ENCODE results near the gene NACC1.

Gene NACC1

DNA sequence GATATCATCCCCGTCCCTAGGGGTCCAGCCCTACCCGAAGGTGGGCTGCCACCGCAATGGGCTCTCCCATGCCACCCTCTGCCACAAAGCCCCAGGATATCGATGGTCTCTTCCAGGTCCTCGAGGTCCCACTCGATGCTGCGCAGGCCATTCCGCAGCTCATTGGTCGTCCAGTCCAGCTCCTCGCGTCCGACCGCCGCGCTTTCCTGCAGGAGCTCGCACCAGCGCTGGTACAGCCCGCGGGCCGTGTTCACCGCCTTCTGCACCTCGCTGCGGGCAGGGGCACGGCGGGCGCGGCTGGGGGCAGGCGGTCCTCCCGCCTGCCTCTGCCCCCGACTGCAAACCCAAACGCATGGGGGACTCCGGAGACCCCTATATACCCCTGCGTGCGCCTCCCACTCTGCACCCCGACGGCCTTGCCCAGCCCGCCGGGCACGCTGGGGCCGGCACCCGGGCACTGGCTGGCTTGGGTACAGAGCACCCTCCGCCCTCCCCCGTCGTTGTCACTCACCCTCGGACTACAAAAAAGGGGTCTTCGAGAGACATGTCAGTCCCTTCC, 31.6 kb downstream of the NACC1 start:
- H3K4me1 ChIP-seq (ENCODE audit: control insufficient read depth, insufficient read depth, low read length): peaks cover under 1% of the 10 kb centered on the region
- H3K9me3 ChIP-seq (ENCODE audit: control insufficient read depth, low read length): no peaks in the 10 kb centered on the region
- no peaks in the 10 kb centered on the region for H3K36me3 ChIP-seq (ENCODE audit: control insufficient read depth, insufficient read depth, low read length)
- WGBS, 2 experiments: 1% methylated on average over 46 of the region's 46 CpGs
- peak overlapping the region; percentile 89 for H3K4me3 ChIP-seq (ENCODE audit: insufficient read depth, low read depth, low read length)
- no peak overlapping the region for H3K27ac ChIP-seq (ENCODE audit: insufficient read depth, low read depth, low read length, poor library complexity, severe bottlenecking)
- no peaks in the 10 kb centered on the region for H3K27me3 ChIP-seq (ENCODE audit: control insufficient read depth, insufficient read depth, low read length, poor library complexity, severe bottlenecking)

DNA sequence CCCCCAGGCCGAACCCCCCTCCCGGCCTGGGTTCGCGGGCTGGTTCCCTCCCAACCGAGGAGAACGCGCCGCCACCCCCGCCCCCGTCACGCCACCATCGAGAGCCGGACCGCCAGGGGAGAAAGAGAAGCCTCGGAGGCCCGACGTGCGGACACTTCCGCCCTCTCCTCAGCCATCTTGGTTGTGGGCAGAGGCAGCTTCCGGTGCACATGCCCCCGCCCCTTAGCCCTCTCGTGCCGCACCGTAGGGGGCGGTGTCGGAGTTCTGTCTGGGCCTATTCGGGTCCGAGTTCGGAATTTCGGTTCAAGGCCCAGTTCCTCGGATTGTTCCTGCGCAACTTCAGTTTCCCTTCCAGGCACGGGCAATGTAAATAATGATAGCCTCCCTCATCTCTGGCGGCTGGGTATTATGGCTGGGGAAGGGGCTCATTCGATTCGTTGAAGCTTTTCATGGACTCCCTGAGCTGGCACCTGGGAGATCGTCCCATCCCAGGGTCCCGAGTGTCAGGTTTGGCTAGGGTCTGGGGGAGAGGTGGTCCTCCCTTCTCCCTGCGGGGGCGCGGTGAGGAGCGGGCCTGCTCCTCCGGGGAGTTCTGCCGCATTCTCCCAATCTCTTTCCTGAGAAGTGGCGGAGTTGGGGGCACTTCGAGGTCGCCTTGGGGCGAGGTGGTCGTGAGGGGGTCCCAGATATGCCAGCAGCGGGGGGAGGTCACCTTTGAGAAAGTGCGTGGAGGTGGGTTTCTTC, 32.3 kb downstream of the NACC1 start, which contains the start of the genes IER2 and STX10:
IER2 (plus strand) TSS at position 225 of the 744 bp plus-strand sequence. CDS start 2,776 bp downstream, outside the sequence.
STX10 (minus strand) TSS at position 189 of the 744 bp plus-strand sequence. CDS start 202 bp downstream, outside the sequence.
- no peaks in the 10 kb centered on the region for H3K27me3 ChIP-seq (ENCODE audit: control insufficient read depth, insufficient read depth, low read length, poor library complexity, severe bottlenecking)
- 1% methylated on average over 50 to 51 of the region's 51 CpGs for WGBS, 2 experiments
- peak within 1 kb of the TSS; percentile 85 for H3K27ac ChIP-seq (ENCODE audit: insufficient read depth, low read depth, low read length, poor library complexity, severe bottlenecking)
- H3K4me3 ChIP-seq (ENCODE audit: insufficient read depth, low read depth, low read length): peak within 1 kb of the TSS; percentile 89
- no peaks in the 10 kb centered on the region for H3K9me3 ChIP-seq (ENCODE audit: control insufficient read depth, low read length)
- H3K4me1 ChIP-seq (ENCODE audit: control insufficient read depth, insufficient read depth, low read length): peaks cover 6% of the 10 kb centered on the region
- no peaks in the 10 kb centered on the region for H3K36me3 ChIP-seq (ENCODE audit: control insufficient read depth, insufficient read depth, low read length)

DNA sequence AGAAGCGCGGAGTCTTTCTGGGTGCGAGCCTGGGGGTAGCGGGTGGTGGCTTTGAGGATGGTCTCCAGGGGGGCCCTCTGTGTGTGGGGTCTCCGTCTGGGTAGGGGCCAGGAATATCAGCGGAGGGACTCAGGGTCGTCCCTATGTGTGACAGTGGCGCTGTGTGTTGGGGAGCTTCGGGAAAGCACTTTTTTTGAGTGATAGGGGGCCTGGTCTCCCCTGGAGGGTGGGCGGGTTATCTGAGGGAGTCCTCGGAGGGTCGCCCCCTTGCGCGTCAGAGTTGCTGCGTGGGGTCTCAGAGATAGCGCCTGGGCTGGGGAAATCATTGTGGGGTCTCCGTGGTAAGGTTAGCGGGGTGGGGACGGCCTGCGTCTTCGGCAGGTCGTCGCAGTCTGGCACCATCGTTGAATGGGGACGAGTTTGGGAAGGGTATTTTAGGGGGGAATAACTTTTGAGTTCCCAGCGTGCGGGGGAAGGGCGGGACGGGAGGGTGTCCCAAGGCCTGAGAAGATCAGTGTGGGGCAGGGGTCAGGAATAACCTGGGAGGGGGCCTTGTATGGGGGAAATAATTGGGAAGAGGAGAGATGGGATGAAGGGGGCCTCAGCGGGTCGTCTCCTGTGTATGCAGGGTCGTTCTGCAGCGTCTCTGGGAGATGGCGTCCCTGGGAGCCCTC, 33.0 kb downstream of the NACC1 start:
- Histone ChIP-seq H3K4me1 (ENCODE audit: control insufficient read depth, insufficient read depth, low read length) (peaks cover 6% of the 10 kb centered on the region), H3K9me3 (ENCODE audit: control insufficient read depth, low read length) (no peaks in the 10 kb centered on the region), H3K4me3 (ENCODE audit: insufficient read depth, low read depth, low read length) (peak overlapping the region; percentile 89), H3K36me3 (ENCODE audit: control insufficient read depth, insufficient read depth, low read length) (no peaks in the 10 kb centered on the region), H3K27ac (ENCODE audit: insufficient read depth, low read depth, low read length, poor library complexity, severe bottlenecking) (peak overlapping the region; percentile 85), H3K27me3 (ENCODE audit: control insufficient read depth, insufficient read depth, low read length, poor library complexity, severe bottlenecking) (no peaks in the 10 kb centered on the region)
- WGBS, 2 experiments: 0 to 1% methylated on average over 34 of the region's 34 CpGs

DNA sequence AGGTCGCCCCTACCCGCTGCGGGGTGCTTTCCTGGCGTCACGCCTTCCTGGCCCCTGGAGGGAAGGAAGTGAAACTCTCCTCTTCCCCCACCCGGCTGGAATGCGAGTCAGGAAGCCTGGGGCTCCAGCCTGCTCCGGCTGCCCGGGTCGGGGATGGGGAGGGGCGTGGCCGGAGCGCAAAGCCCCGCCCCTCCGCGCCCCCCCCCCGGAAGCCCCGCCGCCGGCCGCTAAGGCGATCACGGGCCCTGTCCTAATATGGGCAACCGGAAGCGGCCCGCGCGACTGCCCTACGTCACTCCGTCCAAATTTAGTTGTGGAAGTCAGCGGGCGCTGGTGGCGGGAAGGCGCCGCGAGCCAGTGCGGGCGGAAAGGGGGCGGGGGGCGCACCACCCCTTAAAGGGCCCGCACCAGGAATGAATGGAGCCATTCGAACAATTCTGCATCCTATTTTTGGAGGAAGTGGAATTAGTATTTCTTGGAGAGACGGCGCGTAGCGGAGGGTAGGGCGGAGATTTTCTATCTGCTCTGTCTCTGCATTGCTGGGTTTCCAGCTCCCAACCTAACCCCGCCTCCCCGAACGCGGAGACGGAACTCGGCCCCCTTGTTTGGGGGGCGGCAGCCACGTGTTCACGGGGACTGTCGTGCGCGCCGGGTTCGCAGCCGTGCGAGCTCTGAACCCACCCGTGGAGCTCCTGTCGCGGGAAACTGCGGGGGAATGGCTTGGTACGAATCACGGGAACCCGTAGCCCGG, 33.7 kb downstream of the NACC1 start:
- H3K27me3 ChIP-seq (ENCODE audit: control insufficient read depth, insufficient read depth, low read length, poor library complexity, severe bottlenecking): no peaks in the 10 kb centered on the region
- no peaks in the 10 kb centered on the region for H3K36me3 ChIP-seq (ENCODE audit: control insufficient read depth, insufficient read depth, low read length)
- H3K4me3 ChIP-seq (ENCODE audit: insufficient read depth, low read depth, low read length): peak overlapping the region; percentile 89
- H3K27ac ChIP-seq (ENCODE audit: insufficient read depth, low read depth, low read length, poor library complexity, severe bottlenecking): peak overlapping the region; percentile 97
- no peaks in the 10 kb centered on the region for H3K9me3 ChIP-seq (ENCODE audit: control insufficient read depth, low read length)
- peaks cover 6% of the 10 kb centered on the region for H3K4me1 ChIP-seq (ENCODE audit: control insufficient read depth, insufficient read depth, low read length)
- 0% methylated on average over 71 of the region's 71 CpGs for WGBS, 2 experiments

DNA sequence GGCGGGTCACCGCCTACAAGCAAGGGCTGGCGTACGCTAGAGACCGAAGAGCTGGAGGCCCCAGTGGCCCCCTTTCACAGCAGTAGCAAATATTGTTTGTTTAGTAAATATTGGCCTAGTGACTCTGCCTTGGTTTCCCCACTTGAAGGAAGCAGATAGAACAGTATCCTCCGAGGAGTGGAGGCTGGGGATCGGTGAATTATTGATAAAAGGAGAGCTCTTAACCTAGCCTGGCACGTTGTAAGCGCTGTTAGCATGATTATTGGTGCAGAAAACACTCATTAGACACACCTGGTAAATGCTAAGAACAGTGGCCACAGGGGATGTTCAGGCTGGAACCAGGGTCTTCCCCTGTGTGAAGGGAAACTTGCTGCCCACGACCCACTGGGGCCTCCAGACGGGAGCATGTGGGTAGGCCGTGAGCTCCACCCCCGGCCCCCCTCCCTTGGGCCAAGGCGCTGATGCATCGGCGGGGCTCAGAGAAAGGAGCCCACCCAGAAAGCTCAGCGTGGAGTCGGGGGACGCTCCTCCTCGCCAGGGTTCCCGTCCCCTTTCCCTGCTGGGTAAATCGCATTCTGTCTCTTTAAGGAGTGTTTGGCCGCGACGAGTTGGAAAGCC, 34.4 kb downstream of the NACC1 start:
- H3K27me3 ChIP-seq (ENCODE audit: control insufficient read depth, insufficient read depth, low read length, poor library complexity, severe bottlenecking): no peaks in the 10 kb centered on the region
- H3K36me3 ChIP-seq (ENCODE audit: control insufficient read depth, insufficient read depth, low read length): no peaks in the 10 kb centered on the region
- peaks cover 6% of the 10 kb centered on the region for H3K4me1 ChIP-seq (ENCODE audit: control insufficient read depth, insufficient read depth, low read length)
- peak overlapping the region; percentile 97 for H3K27ac ChIP-seq (ENCODE audit: insufficient read depth, low read depth, low read length, poor library complexity, severe bottlenecking)
- no peaks in the 10 kb centered on the region for H3K9me3 ChIP-seq (ENCODE audit: control insufficient read depth, low read length)
- 0 to 1% methylated on average over 25 of the region's 25 CpGs for WGBS, 2 experiments
- peak overlapping the region; percentile 84 for H3K4me3 ChIP-seq (ENCODE audit: insufficient read depth, low read depth, low read length)

DNA sequence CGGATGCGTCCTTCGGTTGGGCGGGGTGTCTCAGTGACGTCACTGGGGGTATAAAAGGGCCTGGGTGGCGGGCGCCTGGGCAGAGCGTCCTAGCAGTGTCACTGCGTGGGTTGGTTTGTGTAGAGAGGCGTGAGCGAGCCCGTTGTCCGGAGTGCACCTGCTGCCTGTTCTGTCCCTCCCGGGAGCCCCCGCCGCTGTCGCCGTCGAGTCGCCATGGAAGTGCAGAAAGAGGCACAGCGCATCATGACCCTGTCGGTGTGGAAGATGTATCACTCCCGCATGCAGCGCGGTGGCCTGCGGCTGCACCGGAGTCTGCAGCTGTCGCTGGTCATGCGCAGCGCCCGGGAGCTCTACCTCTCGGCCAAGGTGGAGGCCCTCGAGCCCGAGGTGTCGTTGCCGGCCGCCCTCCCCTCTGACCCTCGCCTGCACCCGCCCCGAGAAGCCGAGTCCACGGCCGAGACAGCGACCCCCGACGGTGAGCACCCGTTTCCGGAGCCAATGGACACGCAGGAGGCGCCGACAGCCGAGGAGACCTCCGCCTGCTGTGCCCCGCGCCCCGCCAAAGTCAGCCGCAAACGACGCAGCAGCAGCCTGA, 35.0 kb downstream of the NACC1 start:
- Histone ChIP-seq H3K9me3 (ENCODE audit: control insufficient read depth, low read length) (no peaks in the 10 kb centered on the region), H3K4me1 (ENCODE audit: control insufficient read depth, insufficient read depth, low read length) (peaks cover 6% of the 10 kb centered on the region), H3K4me3 (ENCODE audit: insufficient read depth, low read depth, low read length) (peak overlapping the region; percentile 84), H3K36me3 (ENCODE audit: control insufficient read depth, insufficient read depth, low read length) (no peaks in the 10 kb centered on the region), H3K27ac (ENCODE audit: insufficient read depth, low read depth, low read length, poor library complexity, severe bottlenecking) (peak overlapping the region; percentile 97), H3K27me3 (ENCODE audit: control insufficient read depth, insufficient read depth, low read length, poor library complexity, severe bottlenecking) (no peaks in the 10 kb centered on the region)
- WGBS, 2 experiments: 0% methylated on average over 59 of the region's 59 CpGs

DNA sequence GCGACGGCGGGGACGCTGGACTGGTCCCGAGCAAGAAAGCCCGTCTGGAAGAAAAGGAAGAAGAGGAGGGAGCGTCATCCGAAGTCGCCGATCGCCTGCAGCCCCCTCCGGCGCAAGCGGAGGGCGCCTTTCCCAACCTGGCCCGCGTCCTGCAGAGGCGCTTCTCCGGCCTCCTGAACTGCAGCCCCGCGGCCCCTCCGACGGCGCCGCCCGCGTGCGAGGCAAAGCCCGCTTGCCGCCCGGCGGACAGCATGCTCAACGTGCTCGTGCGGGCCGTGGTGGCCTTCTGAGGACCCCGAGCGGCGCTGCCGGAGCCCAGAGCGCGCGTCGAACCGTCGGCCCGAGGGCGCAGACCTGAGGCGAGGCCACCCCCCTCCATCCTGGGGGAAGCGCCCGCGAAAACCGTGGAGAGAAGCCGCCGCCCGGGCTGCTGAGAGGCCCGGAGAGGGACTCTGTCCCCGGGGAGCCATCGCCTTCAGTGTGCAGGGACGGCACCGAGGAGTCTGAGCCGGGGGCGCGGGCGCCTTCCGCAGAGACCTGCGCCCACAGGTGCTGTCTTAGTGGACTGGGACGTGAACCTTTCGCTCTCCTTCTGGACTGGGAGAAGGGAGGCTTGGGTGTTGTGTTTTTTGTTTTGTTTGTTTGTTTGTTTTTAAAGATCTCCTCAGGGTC, 35.6 kb downstream of the NACC1 start:
- WGBS, 2 experiments: 0 to 1% methylated on average over 69 of the region's 69 CpGs

DNA sequence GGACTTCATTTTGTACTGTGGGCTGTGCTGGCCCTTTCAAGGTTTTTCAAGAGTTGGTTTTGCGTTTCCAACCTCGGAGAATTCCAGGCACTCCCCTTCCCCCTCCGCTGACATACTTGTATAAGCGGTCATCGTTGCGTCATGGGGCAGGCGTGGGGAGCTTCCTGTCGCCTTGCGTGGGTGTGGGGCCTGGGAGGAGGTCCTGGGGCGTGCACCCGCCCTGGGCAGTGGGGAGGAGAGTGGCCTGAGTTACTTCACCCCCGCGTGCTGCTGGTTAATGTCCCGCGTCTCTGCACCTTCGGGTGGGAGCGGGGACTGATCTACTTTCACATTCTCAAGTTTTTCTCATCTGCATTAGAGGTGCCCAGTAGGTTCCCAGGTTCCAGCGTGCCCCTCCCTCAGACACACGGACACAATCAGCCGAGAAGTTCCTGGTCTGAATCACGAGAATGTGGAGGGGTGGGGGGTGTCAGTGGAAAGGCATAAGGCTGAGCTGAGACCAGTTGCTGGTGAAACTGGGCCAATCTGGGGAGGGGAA, 36.2 kb downstream of the NACC1 start:
- 1% methylated on average over 21 of the region's 21 CpGs for WGBS, 2 experiments
- peaks cover 6% of the 10 kb centered on the region for H3K4me1 ChIP-seq (ENCODE audit: control insufficient read depth, insufficient read depth, low read length)

More for the DNA sequence above, 35.6 kb downstream of the NACC1 start:
- Histone ChIP-seq H3K36me3 (ENCODE audit: control insufficient read depth, insufficient read depth, low read length) (no peaks in the 10 kb centered on the region), H3K27me3 (ENCODE audit: control insufficient read depth, insufficient read depth, low read length, poor library complexity, severe bottlenecking) (no peaks in the 10 kb centered on the region), H3K27ac (ENCODE audit: insufficient read depth, low read depth, low read length, poor library complexity, severe bottlenecking) (peak overlapping the region; percentile 97), H3K9me3 (ENCODE audit: control insufficient read depth, low read length) (no peaks in the 10 kb centered on the region), H3K4me1 (ENCODE audit: control insufficient read depth, insufficient read depth, low read length) (peaks cover 6% of the 10 kb centered on the region), H3K4me3 (ENCODE audit: insufficient read depth, low read depth, low read length) (peak overlapping the region; percentile 84)

More for the DNA sequence above, 36.2 kb downstream of the NACC1 start:
- Histone ChIP-seq H3K36me3 (ENCODE audit: control insufficient read depth, insufficient read depth, low read length) (no peaks in the 10 kb centered on the region), H3K27ac (ENCODE audit: insufficient read depth, low read depth, low read length, poor library complexity, severe bottlenecking) (peak overlapping the region; percentile 86), H3K4me3 (ENCODE audit: insufficient read depth, low read depth, low read length) (peak overlapping the region; percentile 84), H3K27me3 (ENCODE audit: control insufficient read depth, insufficient read depth, low read length, poor library complexity, severe bottlenecking) (no peaks in the 10 kb centered on the region), H3K9me3 (ENCODE audit: control insufficient read depth, low read length) (no peaks in the 10 kb centered on the region)
